ENCODE data around the gene PIGX.

PIGX gene

DNA sequence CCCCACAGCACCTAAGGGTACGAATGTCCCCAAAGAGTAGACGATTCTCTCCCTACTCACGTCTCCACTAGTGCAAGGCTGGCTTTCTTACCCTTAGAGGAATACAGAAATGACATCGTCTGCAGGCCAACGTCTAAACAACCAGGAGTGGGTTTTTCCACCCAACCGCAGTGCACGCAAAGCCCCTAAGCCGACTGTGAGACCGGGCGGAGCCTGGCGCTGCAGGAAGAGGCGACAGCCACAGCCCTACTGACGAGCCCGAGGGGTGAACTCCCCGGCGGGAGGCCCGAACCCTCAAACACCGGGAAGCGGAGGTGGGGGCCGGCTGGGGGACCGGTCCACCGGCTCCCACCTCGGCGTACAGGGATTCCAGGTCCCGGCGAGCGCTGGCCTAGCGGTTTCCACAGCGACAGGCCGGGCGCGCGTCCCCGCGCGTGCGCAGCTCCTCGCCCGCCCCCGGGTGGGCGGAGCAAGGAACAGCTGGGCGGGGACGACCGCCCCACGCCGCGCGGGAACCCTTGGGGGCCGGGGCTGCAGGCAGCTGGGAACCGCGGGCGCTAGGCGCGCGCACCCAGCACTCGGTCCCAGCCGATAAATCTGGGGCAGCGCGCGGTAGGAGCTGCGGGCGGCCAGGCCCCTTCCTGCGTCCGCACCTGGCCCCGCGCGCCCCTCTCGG, at the start of gene PIGX, which contains the start of gene CEP19:
TSS of gene PIGX (plus strand) at position 540 of the 676 bp plus-strand sequence.
TSS of gene CEP19 (minus strand) at position 413 of the 676 bp plus-strand sequence. CDS start 3,593 bp downstream, outside the sequence.
- DNase-seq: peak; percentile 91

DNA sequence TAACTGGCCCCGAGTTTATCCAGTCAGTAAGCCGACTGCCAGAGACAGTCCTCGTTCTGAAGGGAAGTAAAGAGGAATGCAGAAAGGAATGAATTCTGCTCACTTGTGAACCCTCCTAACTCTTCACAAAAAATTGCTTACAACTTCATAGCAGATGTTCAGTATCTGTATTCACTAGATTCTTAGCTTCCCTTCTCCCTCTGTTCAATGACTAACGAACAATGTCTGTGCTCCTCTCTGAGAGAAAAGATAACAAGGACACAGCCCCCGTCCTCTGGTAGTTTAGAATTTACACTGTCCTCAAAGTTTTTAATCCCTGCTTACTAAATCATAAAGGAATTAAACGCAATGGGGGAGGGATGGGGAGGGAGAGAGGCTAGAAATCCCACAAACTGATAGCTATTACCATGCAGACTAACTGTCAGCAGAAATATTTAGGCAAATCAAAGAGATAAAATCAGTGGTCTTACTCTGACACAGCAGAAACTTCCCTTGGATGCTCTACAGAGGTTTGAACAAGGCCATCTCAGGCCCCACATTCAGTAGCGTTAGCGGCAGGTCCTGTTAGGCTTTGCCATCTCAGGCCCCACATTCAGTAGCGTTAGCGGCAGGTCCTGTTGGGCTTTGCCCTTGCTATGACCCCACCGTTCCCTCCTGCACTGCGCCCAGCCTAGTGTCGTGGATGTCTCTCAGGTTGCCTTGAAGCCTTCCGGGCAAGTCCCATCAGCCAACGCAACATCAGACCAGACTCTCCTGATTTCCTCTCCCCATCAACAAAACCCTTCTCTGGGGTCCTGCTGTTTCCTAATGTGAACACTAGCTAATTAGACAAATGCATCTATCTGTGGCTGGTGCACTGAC, 49.2 kb upstream of the PIGX start:
- DNase-seq: no peak

DNA sequence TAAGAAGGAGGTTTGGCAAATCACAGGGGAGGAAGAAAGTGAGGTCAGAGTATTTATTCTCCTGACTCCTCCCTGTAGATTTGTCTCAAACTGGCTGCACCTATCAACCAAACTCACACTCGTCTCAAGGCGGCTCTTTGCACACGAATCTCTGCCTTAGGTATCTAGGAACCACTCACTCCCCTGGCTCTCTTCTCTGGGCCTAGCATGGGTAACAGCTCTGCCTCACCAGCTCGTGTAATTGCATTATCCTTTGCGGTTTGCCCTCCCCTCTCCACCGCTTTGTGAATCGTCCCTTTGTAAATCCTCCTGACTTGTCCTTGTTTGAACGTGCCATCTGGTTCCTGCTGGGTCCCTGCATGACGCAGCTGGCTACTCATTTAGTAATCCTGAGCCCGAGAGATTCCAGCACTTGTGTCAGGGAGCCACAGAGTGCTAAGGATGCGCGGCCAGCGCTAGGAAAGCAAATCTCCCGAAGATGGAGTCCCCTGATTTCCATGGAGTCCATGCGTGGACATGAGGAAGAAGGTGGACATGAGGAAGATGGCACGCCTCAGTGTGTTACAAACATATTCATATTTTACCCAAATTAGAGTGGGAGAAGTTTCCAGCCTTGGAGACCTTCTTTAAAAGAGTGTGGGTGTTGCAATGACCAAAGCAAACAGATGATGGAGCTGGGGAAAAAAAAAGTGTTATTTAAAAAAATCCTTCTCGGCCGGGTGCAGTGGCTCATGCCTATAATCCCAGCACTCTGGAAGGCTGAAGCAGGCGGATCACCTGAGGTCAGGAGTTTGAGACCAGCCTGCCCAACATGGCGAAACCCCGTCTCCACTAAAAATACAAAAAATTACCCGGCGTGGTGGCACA, 45.9 kb upstream of the PIGX start:
- DNase-seq: no peak

DNA sequence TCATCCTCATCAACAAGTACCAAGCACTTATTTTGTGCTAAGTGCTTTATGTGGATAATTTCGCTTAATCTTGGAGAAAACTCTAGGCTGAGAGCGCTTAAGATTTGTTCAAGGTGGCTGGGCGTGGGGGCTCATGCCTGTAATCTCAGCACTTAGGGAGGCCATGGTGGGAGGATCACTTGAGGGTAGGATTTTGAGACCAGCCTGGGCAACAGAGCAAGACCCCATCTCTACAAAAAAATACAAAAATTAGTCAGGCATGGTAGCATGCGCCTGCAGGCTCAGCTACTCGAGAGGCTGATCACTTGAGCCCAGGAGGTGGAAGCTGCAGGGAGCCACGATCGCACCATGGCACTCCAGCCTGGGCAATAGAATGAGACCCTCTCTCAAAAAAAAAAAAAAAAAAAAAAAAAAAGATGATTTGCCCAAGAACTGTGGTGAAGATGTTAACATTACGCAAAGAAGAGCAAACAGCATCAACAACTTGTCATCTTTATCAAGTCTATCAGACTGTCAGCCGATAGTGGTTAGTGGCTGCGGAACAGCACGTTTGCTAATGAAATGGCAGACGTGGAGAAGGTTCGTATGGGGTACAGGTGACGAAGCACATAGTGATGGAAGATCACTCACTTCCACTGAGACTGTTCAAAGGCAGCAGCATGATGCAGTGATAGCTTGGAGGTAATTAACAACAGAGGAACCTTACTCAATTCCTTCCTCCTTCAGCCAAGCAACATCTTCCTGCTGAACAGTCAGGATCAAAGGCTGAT, 44.9 kb upstream of the PIGX start:
- no peak for DNase-seq

DNA sequence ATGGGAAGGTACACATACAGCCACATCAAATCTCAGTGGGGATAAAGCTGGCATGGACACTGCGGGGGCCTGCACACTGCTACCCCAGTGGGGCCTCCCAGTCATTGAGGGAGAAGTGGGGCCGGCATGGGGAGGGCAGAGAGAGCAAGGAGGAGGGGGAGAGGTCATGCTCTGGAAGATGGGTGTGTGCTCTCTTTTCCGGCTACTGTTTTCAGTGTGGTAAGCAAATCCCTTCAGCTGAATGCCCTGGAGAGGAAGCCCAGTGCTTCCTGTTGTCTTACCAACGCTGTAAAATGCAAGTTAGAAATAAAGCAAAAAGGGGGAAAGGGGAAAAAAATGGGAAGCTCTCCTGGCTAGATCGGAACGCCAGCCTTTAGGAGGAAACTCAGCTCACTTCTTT, 41.8 kb upstream of the PIGX start:
- no peak for DNase-seq

DNA sequence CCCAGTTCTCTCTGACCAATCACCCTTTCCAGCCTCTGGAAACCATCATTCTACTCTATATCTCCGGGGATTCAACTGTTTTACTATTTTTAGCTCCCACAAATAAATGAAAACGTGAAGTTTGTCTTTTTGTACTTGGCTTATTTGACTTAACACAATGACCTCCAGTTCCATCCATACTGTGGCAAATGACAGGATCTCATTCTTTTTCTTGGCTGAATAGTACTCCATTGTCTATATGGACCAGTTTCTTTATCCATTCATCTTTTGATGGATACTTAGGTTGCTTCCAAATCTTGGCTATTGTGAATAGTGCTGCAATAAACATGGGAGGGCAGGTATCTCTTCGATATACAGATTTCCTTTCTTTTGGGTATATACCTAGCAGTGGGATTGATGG, 38.5 kb upstream of the PIGX start:
- DNase-seq: no peak

DNA sequence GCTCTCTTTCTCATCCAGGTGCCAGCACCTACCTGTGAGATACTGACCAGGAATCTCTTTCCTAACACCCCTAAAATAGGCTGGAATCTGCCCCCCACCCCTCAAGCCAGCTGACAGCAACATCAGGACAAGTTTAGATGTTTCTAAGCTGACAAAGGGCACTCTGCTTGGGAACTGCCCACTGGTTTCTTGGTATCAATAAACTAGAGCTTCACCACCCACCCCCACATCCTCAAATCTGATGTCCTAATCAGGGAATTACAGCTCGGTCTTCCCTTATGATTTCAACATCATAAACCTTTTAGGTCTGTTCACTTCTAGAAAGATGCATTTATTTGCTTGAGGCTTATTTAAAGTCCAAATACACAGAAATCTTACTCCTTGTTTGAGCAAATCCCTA, 34.8 kb upstream of the PIGX start:
- no peak for DNase-seq

DNA sequence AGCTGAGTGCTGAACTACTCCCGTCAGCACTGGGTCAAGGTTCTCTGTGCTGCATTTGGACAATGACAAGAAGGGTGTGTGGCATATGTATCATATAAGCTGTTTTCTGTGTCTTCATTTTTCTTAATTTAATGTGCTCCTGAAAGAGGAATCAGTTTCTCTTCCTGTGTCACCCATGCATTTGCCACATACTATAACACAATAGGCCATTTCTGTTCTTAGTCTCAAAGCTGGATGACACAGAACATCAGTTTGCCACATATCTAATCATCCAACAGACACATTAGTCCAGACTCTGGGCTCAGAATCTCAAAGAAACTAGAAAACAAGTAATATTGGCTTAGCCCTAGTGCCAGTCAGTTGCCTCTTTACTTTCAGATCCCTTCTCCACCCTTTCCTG, 34.2 kb upstream of the PIGX start:
- DNase-seq: no peak

DNA sequence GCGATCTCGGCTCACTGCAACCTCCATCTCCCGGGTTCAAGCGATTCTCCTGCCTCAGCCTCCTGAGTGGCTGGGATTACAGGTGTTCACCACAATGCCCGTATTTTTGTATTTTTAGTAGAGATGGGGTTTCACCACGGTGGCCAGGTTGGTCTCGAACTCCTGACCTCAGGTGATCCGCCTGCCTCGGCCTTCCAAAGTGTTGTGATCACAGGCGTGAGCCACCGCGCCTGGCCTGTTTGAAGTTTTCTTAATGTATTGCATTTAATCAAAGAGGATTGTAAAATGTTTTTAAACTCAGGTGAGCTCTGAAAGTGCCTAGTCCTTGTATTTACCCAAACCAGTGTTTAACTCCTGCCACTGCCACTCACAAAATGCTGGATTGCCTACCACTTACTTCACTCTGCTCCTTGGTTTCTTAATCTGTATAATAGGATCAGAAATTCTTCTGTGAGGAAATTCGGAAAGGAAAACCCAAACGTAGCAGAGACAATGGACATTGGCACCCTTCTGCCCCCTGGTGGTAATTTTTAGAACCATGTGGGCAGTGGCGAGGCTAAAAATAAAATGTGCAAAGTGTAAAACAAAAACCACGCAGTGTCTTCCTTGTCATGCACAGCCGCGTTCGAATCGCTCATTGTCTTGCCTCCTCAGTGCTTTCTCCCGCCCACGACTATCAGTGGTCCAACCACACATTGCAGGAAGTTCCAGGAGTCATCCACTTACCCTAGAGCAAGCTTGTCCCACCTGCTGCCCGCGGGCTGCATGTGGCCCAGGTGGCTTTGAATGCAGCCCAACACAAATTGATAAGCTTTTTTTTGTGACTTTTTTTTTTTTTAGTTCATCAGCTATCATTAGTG, 27.4 kb upstream of the PIGX start:
- DNase-seq: peak; percentile 57

DNA sequence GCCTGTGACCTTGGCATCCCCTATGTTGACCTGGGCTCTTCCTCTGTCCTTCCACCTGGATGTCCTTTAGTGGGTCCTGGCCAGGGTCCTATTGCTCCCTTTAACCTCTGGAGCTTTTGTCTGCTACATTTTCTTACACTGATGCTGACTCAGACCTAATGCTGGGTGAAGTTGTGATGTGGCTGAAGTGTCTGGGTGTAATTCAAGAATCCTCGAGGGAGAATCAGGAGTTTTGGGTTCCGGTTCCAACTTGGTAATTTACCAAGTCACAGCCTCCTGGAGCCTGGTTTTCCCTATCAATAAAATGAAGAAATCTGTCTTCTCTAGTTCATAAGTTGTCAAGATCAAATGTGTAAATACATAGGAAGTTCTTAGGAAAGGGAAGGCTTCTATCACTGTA, 25.7 kb upstream of the PIGX start:
- no peak for DNase-seq

DNA sequence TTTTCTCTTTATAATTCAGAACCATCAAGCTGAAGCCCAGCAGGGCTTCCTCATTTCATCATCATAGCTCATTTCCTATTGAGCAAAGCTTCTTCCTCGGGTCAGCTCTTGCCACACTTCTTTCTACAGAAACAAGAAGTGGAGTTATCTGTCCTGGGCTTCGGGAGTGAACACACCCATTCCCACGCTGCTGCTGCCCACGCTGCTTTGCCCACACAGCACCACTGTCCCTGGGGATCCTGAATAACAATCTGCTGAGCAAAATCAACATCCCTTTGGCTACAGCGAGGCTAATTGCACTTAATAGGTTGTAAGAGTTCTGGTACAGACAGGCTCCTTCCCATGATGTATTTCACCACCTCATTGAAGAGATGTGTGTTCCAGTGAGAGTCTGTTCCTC, 23.8 kb upstream of the PIGX start:
- DNase-seq: no peak

DNA sequence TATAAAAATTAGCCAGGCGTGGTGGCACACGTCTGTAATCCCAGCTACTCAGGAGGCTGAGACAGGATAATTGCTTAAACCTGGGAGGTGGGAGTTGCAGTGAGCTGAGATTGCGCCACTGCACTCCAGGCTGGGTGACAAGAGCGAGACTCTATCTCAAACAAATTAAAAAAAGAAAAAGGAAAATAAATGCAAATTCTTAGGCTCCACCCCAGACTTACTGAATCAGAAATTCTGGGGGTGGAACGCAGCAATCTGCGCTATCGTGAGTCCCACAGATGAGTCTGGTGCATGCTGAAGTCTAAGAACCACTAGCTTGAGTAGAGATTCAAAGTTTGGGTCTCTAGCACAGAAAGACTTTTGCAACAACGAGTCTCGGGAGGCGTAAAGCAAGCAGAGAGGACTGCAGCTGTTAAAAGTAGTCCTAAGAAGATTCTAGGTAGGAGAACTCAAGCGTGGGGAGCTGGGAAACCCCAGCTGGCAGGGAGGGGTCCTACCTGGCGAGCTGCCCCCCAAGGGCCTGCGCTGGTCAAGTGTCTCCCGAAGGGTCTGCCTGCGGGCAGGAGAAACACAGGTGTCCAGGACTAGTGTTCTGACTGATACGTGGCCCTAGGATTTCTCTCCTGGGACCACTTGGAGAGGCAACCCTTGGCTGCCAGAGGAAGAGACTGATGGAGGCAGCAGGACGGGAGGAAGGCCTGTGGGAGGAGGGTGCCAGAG, 22.1 kb upstream of the PIGX start:
- no peak for DNase-seq

DNA sequence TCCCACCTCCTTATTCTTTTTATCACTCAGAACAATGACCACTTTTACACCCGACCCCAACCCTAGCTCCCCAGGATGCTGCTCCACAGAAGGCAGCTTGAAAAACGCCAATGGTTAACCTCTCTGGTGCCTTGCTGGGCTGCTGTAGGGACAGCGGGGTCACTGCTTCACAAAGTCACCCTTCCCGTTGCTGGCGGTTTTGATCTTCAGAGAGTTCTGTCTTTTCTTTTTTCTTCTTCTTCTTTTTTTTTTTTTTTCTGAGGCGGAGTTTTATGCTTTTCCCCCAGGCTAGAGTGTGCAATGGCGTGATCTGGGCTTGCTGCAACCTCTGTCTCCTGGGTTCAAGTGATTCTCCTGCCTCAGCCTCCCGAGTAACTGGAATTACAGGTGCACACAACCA, 20.8 kb upstream of the PIGX start:
- no peak for DNase-seq

DNA sequence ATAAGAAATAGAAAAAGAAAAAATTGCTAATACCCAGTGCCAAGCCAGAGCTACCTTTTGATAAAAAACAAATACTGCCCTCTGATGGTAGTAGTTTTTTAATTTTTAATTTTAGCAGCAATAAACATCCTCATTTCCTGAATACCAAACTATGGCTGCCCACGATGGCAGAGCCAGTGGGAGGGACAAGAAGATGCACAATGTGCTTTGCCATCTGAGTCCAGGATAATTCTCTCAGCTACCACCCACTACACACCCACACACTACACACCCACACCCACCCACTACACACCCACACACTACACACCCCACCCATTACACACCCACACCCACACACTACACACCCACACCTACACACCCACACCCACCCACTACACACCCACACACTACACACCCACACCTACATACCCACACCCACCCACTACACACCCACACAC, 18.0 kb upstream of the PIGX start:
- no peak for DNase-seq

DNA sequence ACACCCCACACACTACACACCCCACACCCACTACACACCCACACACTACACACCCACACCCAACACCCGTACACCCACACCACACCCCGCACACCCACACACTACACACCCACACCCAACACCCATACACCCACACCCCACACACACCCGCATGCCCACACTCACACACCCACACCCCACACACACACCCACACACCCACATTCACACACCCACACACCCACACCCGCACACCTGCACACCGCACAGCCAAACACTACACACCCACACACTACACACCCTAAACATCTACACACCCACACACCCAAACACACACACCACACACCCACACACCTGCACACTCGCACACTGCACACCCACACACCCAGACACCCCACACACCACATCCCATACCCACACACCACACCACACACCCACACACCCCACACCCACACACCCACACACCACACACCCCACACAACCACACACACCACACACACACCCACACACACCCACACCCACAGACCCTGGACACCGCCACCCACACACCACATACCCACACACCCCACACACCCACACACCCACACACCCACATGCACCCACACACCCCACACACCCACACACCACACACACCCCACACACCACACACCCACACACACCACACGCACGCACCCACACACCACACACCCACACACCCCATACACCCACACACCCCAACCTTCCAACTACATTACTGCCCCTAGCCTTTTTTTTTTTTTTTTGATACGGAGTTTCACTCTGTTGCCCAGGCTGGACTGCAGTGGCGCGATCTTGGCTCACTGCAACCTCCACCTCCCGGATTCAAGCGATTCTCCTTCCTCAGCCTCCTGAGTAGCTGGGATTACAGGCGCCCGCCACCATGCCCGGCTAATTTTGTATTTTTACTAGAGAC, 17.0 kb upstream of the PIGX start:
- no peak for DNase-seq

DNA sequence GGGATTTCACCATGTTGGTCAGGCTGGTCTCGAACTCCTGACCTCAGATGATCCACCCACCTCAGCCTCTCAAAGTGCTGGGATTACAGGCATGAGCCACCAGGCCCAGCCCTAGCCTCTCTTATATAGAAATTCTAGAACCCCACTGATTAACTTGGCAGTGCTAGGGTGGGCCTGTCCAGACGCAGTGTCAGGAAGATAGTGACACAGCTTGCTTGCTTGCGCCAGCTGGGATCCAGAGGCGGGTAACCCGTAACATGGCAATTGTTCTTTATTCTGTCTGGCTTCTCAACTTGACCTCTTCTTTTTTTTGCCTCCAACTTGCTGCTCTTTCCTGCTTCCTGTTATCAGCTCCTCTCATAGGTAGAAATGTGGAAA, 16.3 kb upstream of the PIGX start:
- DNase-seq: no peak

DNA sequence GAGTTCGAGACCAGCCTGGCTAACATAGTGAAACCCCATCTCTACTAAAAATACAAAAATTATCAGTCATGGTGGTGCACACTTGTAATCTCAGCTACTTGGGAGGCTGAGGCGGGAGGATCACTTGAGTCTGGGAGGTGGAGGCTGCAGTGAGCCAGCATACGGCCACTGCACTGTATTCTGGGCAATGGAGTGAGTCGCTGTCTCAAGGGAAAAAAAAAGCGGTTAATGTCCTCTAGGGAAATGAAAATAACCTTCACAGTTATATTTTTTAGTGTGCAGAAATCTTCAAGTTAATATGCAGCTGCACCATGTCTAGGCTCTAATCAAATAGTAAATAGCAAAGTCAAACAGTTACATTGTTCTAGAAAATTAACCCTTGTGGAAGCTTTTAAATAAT, 14.9 kb upstream of the PIGX start:
- DNase-seq: no peak

DNA sequence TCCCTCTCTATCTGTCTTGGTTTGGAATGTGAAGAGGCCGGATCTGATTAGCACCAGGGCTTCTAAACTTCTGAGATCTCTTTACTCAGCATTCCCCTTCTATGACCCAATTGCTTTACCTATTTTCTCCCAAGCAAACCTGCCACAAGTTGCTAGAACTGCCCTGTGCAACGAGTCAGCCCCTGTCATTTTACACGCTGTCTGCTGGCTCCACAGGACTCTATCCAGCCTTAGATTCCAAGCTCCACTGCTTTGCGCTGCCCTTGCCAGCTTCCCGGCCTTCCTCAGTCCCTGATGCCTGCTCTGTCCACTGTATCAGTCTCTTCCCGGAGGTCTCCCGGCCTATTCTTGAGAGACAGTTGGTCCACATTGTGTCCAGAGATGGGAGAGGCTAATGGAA, 12.4 kb upstream of the PIGX start:
- no peak for DNase-seq

DNA sequence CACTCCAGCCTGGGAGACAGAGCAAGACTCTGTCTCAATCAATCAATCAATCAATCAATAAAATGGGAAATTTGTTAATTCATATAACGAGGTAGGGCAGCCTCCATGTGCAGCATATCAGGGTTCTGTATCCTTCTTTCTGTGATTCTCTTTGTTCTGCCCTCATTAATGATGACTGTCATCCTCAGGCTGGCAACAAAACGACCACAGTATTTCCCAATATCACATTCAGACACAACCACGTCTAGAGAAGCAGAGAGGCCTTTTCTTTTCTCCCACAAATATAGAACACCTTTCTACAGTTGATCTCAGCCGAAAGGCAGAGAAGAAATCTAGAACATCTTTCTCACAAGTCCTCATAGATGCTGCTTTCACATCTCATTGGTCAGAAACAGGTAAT, 11.4 kb upstream of the PIGX start:
- DNase-seq: no peak

DNA sequence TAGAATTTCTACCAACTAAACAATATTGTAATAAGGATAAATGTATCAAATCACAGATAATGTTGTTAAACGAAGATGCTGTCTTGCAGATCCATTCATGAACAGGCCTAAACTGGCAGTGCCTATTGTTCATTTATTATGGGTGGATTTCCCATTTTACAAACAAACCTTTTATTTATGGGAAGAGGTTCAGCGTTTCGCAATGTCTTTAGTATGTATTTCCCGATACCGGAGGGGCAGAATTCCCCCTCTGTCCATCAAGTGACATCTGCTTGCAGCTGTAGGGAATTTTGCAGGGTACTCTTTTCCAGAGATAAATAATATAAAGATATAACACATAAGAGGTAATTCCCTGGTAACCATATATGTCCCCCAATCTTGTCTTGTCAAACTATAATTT, 5.8 kb upstream of the PIGX start:
- no peak for DNase-seq
